Hindlimb muscle (tissue), 1 donor: ENCODE data around the gene AP2A1. TPM values are rescaled to one million over a fixed set of nuclear protein-coding genes. Genes with fewer than 3 reads are reported as not detected.

Experiments used
- polyA plus RNA-seq: library from polyadenylated mRNA; unstranded; fragments of 120-200 nt; gene quantifications from one replicate; pipeline ENCODE4 v1.2.1, GENCODE V29; 2013; ENCODE audit not compliant: insufficient read length

Gene AP2A1
- polyA plus RNA-seq, 1 donor = 68.3 TPM

Other genes starting within 250 kb of the AP2A1 start
- gene RCN3, start 239.0 kb upstream of the AP2A1 start, polyA plus RNA-seq = 44.5 TPM
- gene NOSIP, start 186.4 kb upstream of the AP2A1 start, polyA plus RNA-seq = 59.7 TPM
- gene PRRG2, start 185.7 kb upstream of the AP2A1 start, polyA plus RNA-seq = 0.18 TPM
- 23.3 TPM for gene PRR12, start 175.8 kb upstream of the AP2A1 start, polyA plus RNA-seq
- gene RRAS, start 126.9 kb upstream of the AP2A1 start, polyA plus RNA-seq = 29.1 TPM
- 36.4 TPM for gene SCAF1, start 124.8 kb upstream of the AP2A1 start, polyA plus RNA-seq
- gene IRF3, start 101.1 kb upstream of the AP2A1 start, polyA plus RNA-seq = 38.7 TPM
- 35.9 TPM for gene BCL2L12, start 101.1 kb upstream of the AP2A1 start, polyA plus RNA-seq
- 214 TPM for gene PRMT1, start 89.7 kb upstream of the AP2A1 start, polyA plus RNA-seq
- 2.2 TPM for gene ADM5, start 77.4 kb upstream of the AP2A1 start, polyA plus RNA-seq
- gene CPT1C, start 75.9 kb upstream of the AP2A1 start, polyA plus RNA-seq = 6.2 TPM
- 0.94 TPM for gene TSKS, start 3.7 kb upstream of the AP2A1 start, polyA plus RNA-seq
- gene FUZ, start 46.3 kb downstream of the AP2A1 start, polyA plus RNA-seq = 18.3 TPM
- gene MED25, start 51.3 kb downstream of the AP2A1 start, polyA plus RNA-seq = 33.0 TPM
- 254 TPM for gene PTOV1, start 84.2 kb downstream of the AP2A1 start, polyA plus RNA-seq
- gene PNKP, start 100.6 kb downstream of the AP2A1 start, polyA plus RNA-seq = 34.3 TPM
- gene AKT1S1, start 110.4 kb downstream of the AP2A1 start, polyA plus RNA-seq = 42.7 TPM
- 49.1 TPM for gene TBC1D17, start 110.7 kb downstream of the AP2A1 start, polyA plus RNA-seq
- gene IL4I1, start 129.9 kb downstream of the AP2A1 start, polyA plus RNA-seq = 1.8 TPM
- gene ATF5, start 162.2 kb downstream of the AP2A1 start, polyA plus RNA-seq = 28.8 TPM
- gene NUP62, start 162.5 kb downstream of the AP2A1 start, polyA plus RNA-seq = 64.1 TPM
- gene SIGLEC11, start 194.2 kb downstream of the AP2A1 start, polyA plus RNA-seq = 0.93 TPM